ENCODE results near the gene LTA4H.

LTA4H gene

GRCh38 chr12:96034621-96035282, 635 bp downstream of the LTA4H start:
- no peak for DNase-seq (ENCODE audit: low read depth in 2 of 2)

- no peak for DNase-seq (ENCODE audit: low read depth in 2 of 2)
Measured at GRCh38 chr12:96033549-96034389, 1.6 kb downstream of the LTA4H start.

DNA sequence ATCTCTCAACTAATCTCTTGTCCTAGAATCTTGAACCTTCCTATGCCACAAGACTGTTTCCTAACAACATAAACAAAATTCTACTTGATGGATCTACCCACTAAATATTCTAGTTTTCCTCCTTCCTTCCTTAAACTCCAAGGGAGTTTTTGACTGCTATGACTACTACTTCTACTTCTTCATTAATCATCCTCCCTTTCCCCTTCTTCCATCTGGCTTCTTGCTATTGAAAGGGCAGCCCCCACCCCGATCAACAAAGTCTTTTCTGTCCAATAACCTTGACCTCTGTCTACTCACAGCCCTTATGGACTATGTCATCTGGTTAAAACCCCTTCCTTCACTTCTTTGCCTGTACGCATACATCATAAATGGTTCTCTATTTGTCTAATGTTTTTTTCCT, 5.6 kb downstream of the LTA4H start:
- DNase-seq (ENCODE audit: low read depth in 2 of 2), result no peak

DNA sequence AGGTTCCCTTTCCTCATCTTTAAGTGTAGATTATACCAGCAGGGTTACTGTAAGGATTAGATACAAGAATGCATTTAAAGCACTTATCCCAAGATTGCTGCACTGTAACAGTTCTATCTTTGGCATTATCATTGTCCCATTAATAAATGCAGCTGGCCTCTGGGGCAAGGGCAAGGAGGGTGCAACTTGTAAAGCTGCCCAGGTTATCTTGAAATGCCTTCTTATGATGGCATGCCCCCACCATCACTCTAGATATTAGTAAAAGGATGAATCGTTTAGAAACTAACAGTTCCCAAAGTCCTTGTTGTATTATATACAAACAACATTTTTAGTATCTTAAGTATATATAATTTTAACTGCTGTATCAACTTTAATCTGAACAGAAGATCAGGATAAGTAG, 6.8 kb downstream of the LTA4H start:
- no peak for DNase-seq (ENCODE audit: low read depth in 2 of 2)

DNA sequence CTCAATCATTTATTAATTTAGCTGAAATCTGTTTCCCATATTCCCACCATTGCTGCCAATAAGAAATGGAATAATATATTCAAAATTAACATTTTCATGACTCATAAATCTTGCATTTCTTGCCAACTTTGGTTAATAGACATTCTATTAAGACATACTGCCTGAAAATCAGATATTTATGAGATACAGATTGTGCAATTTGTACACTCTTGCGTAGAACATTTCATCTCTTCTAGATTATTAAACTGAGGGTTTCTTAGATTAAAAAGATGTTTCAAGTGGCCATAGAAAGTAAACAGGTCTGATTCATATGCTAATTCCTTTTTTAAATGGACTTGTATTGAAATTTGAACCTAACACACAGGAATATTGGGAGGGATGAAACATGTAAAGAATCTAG, 9.1 kb downstream of the LTA4H start:
- no peak for DNase-seq (ENCODE audit: low read depth in 2 of 2)

DNA sequence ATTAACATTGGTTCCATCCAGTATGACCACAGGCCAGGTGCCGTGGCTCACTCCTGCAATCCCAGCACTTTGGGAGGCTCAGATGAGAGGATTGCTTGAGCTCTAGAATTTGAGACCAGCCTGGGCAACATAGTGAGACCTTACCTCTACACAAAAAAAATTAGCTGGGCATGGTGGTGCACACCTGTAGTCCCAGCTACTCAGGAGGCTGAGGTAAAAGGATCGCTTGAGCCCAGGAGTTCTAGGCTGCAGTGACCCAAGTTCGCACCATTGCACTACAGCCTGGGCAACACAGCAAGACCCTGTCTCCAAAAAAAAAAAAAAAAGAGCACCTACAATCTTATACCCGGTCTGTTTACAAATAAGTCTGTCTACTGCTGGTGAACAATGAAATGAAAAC, 9.9 kb downstream of the LTA4H start:
- DNase-seq (ENCODE audit: low read depth in 2 of 2), result no peak

- DNase-seq (ENCODE audit: low read depth in 2 of 2), result no peak
Measured at GRCh38 chr12:96020314-96021003, 14.9 kb downstream of the LTA4H start.

DNA sequence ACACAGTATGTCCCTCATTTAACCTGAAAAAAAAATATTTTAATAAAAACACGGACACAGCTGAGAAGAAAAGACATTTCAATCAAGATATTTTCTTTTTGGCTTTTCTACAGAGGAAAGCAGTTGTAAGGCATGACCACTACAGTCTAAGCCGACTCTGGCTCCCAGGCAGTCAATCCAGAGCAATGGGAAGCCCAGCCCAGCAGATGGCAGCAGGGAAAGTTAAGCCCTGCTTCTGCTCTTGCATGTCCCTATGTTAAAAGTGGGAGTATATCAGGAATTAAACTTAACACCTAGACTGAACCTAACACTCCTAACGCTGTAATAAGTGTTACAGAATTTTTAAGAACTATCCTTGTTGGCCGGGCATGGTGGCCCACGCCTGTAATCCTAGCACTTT, 19.7 kb downstream of the LTA4H start:
- DNase-seq (ENCODE audit: low read depth in 2 of 2), result no peak

DNA sequence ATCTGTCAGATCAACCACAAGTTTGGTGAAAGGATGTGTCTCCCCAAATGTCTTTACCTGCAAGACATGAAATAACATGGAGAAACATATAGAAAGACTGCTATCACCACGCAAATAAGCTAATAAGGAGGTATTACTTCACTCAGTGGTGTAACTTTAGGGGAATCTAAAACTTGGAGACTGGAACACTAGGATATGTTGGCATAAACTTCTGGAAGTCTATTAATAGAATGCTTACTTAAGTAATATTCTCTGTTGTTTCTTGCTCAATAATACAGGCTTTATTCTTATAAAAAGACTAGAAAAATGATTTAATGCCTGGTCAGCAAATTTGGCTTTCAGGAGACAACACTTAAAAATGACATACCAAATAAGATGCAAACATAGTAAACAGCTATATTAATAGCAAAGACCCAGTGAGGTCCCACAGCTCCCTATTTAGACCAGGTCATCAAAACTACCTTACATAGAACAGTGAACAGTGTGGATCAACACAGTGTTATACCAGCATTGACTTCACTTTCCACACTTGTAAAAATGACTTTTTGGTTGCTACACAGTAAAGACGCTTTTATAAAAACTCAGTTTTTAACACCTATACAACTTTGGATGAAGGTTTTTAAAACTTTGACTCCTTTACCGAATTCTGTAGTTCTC, 20.3 kb downstream of the LTA4H start:
- DNase-seq (ENCODE audit: low read depth in 2 of 2), result no peak

GRCh38 chr12:96007729-96008128, 27.7 kb downstream of the LTA4H start:
- DNase-seq (ENCODE audit: low read depth in 2 of 2), result no peak

GRCh38 chr12:96006727-96007126, 28.7 kb downstream of the LTA4H start:
- no peak for DNase-seq (ENCODE audit: low read depth in 2 of 2)

DNA sequence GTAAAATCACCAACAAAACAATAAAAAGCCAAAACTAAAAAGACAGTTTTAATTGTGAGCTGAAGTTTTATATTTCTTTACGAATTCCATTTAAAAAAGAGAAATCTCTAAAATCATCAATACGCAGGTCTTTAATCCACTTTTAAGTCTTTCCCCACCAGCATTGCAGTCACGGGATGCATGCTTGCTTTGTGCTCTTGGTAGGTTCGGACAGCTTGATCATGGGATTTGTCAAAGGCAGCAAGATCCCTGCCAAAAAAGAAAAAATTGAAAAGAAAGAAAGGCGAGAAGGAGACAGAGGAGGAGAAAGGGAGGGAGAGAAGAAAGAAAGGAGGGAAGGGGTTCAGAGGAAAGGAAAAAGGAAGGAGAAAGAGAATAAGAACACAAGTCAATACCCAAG, 34.5 kb downstream of the LTA4H start:
- no peak for DNase-seq (ENCODE audit: low read depth in 2 of 2)

GRCh38 chr12:95999484-95999883, 35.9 kb downstream of the LTA4H start:
- no peak for DNase-seq (ENCODE audit: low read depth in 2 of 2)

- peak in 1 of 2 donors; percentile 14 for DNase-seq (ENCODE audit: low read depth in 2 of 2)
Measured at GRCh38 chr12:95998611-95999286, 36.6 kb downstream of the LTA4H start.

GRCh38 chr12:95997911-95998510, 37.4 kb downstream of the LTA4H start:
- no peak for DNase-seq (ENCODE audit: low read depth in 2 of 2)

- no peak for DNase-seq (ENCODE audit: low read depth in 2 of 2)
Measured at GRCh38 chr12:95997276-95997675, 38.1 kb downstream of the LTA4H start.

- no peak for DNase-seq (ENCODE audit: low read depth in 2 of 2)
Measured at GRCh38 chr12:95996034-95996658, 39.2 kb downstream of the LTA4H start, which contains the start of gene HAL. TSS of gene HAL (minus strand) at chr12:95996344. CDS start at chr12:95995910, 434 bp downstream.

DNA sequence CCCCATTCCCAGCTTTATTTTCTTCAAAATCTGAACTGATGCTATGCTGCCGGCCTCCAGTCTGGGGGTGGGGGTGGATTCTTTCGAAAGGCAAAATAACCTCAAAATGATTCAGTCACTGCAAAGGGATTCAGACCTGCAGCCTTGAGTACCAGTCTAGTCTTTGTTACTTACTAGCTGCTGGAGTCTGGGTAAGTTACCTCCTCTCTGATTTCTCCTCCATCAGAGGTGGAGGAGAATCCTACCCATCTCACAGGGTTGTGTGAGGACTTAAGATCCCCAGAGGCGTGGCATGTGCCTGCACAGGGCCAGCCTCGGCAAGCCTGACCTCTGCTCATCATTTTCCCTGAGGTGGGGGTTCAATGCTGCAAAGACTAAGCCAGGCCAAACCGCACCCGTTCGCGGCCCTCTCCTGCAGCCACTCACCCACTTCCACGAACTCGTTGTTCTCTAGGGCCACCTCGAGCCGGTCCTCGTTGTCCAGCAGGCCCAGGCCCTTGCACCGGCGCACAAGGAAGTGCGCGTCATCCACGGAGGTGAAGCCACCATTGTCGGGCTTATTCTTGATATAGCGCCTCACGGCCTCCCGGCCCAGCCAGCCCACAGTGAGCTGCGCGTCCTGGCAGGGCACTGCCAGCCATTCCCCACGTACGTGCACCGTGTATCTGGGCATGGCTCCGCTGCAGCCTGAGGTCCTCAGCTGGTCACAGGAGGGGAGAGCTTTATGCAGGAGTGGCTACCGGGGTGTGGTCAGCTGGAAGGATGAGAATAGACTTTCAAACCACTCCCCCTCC, 40.0 kb downstream of the LTA4H start:
- DNase-seq (ENCODE audit: low read depth in 2 of 2), result no peak

DNA sequence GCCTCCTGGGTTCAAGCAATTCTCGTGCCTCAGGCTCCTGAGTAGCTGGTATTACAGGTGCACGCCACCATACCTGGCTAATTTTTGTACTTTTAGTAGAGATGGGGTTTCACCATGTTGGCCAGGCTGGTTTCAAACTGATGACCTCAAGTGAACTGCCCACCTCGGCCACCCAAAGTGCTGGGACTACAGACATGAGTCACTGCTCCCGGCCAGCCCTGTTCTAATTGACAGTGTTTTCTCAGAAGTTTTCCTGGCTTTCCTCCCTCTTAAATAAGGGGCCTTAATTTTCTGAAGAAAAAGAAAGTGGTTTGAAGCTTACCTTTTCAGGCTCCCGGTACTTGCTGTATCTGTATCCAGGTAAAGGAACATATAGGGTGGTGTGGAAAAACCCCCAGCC, 40.9 kb downstream of the LTA4H start:
- DNase-seq (ENCODE audit: low read depth in 2 of 2), result no peak

DNA sequence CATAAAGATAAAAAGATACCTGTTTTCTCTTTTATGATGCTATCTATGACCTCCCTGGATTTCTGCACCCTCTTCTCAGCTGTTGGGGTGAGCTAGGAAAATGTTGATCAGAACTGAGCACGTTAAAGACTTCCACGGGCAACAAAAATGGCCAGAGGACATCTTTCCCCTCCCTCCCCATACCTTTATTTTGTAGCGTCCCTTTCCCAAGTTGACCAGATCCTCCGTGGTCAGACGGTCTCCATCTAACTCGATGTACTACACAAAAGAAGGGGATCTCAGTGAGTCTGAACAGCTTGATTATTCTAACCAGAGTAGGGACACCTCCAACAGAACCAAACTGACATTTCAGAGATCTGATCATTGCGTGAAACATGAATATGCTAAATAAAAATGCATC, 41.5 kb downstream of the LTA4H start:
- DNase-seq (ENCODE audit: low read depth in 2 of 2), result no peak
